VCaP (cell line): ENCODE data around the gene TAF11L12.
A peak's percentile ranks its signal among the peaks of the same experiment; 100 is the strongest.
"Not testable (repeated sequence)": the region's sequence is repeated elsewhere in the genome, so short reads cannot be mapped to it uniquely, and the experiment has no call there.

ENCODE experiments used
- H3K27ac ChIP-seq: fragments of 450-650 bp; 2 replicates; pipeline ENCODE4 v1.5.1; 2017
- TF ChIP-seq, protein P1 (sequence below): fragments of 450-650 bp; conservative IDR thresholded peaks from 2 replicates; pipeline ENCODE4 v1.5.1; 2017; ENCODE audit warnings: mild to moderate bottlenecking, moderate library complexity

The TAF11L12 gene

DNA sequence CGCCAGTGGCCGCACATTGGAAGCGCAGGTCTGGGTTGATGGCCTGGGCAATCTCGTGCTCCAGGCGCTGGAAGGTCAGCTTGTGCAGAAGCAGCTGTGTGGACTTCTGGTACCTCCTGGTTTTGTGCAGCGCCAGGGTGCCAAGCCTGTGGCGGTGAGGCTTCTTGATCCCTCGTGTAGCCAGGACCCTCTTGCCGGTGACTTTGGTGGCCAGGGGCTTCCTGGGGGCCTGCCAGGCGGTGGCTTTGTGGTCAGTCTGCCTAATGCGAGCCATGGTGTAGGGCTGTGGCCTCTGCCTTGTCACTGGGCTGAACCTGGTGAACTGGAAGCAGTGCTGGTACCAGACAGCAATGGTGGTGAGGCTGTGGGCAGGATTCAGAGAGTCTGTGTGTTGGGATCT is 15.5 kb downstream of the TAF11L12 start:
- TF ChIP-seq, protein P1, sequence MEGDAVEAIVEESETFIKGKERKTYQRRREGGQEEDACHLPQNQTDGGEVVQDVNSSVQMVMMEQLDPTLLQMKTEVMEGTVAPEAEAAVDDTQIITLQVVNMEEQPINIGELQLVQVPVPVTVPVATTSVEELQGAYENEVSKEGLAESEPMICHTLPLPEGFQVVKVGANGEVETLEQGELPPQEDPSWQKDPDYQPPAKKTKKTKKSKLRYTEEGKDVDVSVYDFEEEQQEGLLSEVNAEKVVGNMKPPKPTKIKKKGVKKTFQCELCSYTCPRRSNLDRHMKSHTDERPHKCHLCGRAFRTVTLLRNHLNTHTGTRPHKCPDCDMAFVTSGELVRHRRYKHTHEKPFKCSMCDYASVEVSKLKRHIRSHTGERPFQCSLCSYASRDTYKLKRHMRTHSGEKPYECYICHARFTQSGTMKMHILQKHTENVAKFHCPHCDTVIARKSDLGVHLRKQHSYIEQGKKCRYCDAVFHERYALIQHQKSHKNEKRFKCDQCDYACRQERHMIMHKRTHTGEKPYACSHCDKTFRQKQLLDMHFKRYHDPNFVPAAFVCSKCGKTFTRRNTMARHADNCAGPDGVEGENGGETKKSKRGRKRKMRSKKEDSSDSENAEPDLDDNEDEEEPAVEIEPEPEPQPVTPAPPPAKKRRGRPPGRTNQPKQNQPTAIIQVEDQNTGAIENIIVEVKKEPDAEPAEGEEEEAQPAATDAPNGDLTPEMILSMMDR, result no peak
- no peak overlapping the region for H3K27ac ChIP-seq

DNA sequence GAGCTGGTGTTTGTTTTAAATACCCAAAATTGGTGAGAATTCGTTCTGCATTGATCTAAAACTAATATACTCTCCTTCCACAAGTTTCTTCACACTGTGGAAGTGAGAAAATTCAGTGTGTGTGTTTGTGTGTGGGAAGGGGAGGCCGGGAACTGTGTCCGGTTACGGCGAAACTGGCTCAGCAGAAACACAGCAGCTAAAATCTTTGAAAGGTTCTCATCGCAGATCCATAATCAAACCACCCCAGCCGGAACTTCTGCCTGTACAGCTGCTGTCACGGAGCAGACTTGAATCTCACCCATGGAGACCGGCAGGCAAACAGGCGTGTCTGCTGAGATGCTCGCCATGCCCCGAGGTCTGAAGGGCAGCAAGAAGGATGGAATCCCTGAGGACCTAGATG is 21.6 kb downstream of the TAF11L12 start, which contains the start of gene TAF11L13:
TSS of gene TAF11L13 (plus strand) at position 301 of the 400 bp plus-strand sequence.
- not testable (repeated sequence) for H3K27ac ChIP-seq

DNA sequence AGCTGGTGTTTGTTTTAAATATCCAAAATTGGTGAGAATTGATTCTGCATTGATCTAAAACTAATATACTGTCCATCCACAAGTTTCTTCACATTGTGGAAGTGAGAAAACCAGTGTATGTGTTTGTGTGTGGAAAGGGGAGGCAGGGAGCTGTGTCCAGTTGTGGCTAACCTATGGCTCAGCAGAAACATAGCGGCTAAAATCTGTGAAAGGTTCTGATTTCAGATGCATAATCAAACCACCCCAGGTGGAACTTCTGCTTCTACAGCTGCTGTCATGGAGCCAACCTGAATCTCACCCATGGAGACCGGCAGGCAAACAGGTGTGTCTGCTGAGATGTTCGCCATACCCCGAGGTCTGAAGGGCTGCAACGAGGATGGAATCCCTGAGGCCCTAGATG is 24.0 kb downstream of the TAF11L12 start, which contains the start of gene TAF11L14:
TSS of gene TAF11L14 (plus strand) at position 301 of the 400 bp plus-strand sequence.
- TF ChIP-seq, protein P1, result no peak
- H3K27ac ChIP-seq, result no peak within 1 kb of the TSS

DNA sequence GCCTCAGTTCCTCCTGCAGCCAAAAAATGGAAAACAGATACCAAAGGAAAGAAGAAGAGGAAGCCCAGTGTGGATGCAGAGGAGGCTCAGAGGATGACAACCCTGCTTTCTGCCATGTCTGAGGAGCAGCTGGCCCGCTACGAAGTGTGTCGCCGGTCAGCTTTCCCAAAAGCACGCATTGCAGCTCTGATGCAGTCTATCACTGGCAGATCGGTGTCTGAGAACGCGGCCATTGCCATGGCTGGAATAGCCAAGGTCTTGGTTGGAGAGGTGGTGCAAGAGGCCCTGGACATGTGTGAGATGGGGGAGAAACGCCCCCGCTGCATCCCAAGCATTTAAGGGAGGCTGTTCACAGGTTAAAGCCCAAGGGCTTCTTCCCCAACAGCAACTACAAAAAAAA is 39.0 kb downstream of the TAF11L12 start:
- H3K27ac ChIP-seq, result not testable (repeated sequence)

DNA sequence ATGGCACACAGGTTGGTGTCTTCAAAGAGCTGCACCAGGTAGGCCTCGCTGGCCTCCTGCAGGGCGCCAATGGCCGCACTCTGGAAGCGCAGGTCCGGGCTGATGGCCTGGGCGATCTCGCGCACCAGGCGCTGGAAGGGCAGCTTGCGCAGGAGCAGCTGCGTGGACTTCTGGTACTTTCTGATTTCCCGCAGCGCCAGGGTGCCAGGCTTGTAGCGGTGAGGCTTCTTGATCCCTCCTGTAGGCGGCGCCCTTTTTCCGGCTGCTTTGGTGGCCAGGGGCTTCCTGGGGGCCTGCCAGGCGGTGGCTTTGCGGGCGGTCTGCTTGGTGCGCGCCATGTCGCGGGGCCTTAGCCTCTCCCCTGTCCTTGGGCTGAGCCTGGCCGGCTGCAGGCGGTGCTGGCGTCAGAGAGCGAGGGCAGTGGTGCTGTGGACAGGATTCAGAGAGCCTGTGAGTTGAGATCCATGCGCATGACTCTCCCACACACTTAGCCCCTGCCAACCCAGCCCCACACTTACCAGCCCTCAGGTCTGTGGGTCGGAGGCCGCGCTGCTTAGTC is 45.1 kb downstream of the TAF11L12 start:
- peak overlapping the region; percentile 88 for H3K27ac ChIP-seq

DNA sequence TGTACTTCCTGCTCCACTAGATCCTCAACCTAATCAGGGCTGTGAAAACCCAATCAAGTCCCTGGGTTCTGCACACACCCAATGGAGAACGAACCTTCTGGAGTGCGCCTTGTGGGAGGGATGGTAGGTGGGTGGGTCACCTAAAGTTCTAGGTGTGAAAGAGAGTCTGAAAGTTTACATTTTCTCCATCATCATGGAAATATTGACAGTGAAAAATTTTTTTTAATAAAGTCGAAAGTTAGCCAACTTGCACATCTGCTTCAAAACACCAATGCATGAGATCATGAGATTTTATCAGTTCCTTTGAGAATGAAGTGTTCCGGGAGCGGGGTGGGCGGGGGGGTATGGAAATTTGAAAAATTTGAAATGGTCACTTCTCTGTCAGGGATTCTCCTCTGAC is 45.7 kb downstream of the TAF11L12 start:
- TF ChIP-seq, protein P1, result no peak
- peak overlapping the region; percentile 88 for H3K27ac ChIP-seq
